ENCODE measurements around the gene IL17B. TPM values are rescaled to one million over a fixed set of nuclear protein-coding genes. Genes with fewer than 3 reads are reported as not detected.

IL17B gene
- total and polyA plus RNA-seq, 2 of the 8 experiments (the other 6 are each of a cell fraction or from before 2014, with no cell fraction given), result 0.18 TPM; not detected in 1

DNA sequence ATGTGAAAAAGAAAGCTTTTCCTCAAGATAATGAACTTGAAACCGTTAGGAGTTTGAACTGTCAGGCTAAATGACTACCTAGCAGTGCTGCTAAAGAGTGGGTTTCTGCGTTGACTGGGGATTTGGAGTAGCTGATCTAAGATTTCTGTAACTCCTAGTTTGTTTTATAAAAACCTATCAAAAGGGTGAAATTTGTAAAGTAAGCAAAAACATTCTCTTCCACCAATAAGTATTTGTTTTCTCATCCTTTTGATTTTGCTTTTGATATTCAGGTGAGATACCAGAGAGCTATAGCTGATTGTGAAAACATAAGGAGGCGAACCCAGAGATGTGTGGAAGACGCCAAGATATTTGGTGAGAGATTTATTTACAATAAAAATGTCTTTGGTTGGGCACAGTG is 29.7 kb downstream of the IL17B start:
- H2BK20ac ChIP-seq (ENCODE audit: low read length), result no peak overlapping the region
- FAIRE-seq, result no peak

More for the DNA sequence above, 29.7 kb downstream of the IL17B start:
- peaks cover 0 to 32% of the 10 kb centered on the region in 2 experiments; a peak in 2 of 4 replicates for H3K79me2 ChIP-seq (ENCODE audit: control insufficient read depth in 1 of 2, insufficient read depth in 2 of 2, low read length in 2 of 2)
- peaks cover 0 to 5% (median 1%) of the 10 kb centered on the region in 4 experiments; a peak in 4 of 7 replicates for H3K4me1 ChIP-seq (replicated peaks in 1 of 4; ENCODE audit: control insufficient read depth in 3 of 4, insufficient read depth in 4 of 4, low read length in 3 of 4)
- no peak overlapping the region for H3K4me2 ChIP-seq (ENCODE audit: insufficient read depth in 1 of 2, low read depth in 2 of 2, low read length in 2 of 2)
- no peak overlapping the region for H3K14ac ChIP-seq (ENCODE audit: insufficient read length)
- H3K23me2 ChIP-seq (ENCODE audit: low read depth, low read length), result peaks cover 12% of the 10 kb centered on the region
- no peak overlapping the region for H3K56ac ChIP-seq (replicated peaks; ENCODE audit: insufficient read length, low read depth, low read length)
- peaks cover 3 to 4% of the 10 kb centered on the region in 2 experiments for H4K20me1 ChIP-seq (replicated peaks in 1 of 2; ENCODE audit: control insufficient read depth in 1 of 2, insufficient read depth in 2 of 2, low read length in 2 of 2)
- WGBS, 2 experiments (ENCODE audit: extremely low coverage in 1 of 2, insufficient coverage in 1 of 2, insufficient read length in 1 of 2, insufficient replicate concordance in 2 of 2, low coverage in 1 of 2, low lambda C conversion rate in 2 of 2, missing lambda C conversion rate in 1 of 2), result 92% methylated on average over 4 of the region's 4 CpGs; no CpG with 5 or more reads in 1 of the 2 experiments
- ChIA-PET POLR2A (ENCODE audit: partially characterized antibody) (interaction anchor here (1.3 to 1.8 kb wide), 2 partner anchors 28 to 57 kb away, joined by 3 to 4 read pairs; no protein-coding TSS in a partner anchor), CTCF (ENCODE audit: partially characterized antibody) (interaction anchor here (0.7 to 1.0 kb wide), 2 partner anchors 22 to 32 kb away, joined by 3 to 4 read pairs; no protein-coding TSS in a partner anchor)
- no peak overlapping the region for H2BK120ac ChIP-seq (replicated peaks; ENCODE audit: low read depth, low read length)
- no peaks in the 10 kb centered on the region; the same call in 1 of the 2 replicates for H3K79me1 ChIP-seq (ENCODE audit: low read depth, low read length)
- H3K9me3 ChIP-seq (ENCODE audit: insufficient read depth in 2 of 2, low read depth in 1 of 2, low read length in 1 of 2), result no peaks in the 10 kb centered on the region
- H2BK5ac ChIP-seq (ENCODE audit: low read depth, low read length), result no peak overlapping the region
- H3K23ac ChIP-seq (ENCODE audit: insufficient read length), result no peak overlapping the region
- no peak overlapping the region for H2BK15ac ChIP-seq (ENCODE audit: low read length)
- no peak overlapping the region for H4K5ac ChIP-seq (ENCODE audit: insufficient read length, low read depth, low read length)
- H4K91ac ChIP-seq (replicated peaks; ENCODE audit: insufficient read length, low read length), result no peak overlapping the region
- H2BK12ac ChIP-seq (ENCODE audit: low read depth, low read length), result no peak overlapping the region
- no peak overlapping the region for H3K4me3 ChIP-seq (ENCODE audit: extremely low read depth in 1 of 4, insufficient read depth in 2 of 4, low read depth in 3 of 4, low read length in 4 of 4)
- no peak overlapping the region for H4K8ac ChIP-seq (ENCODE audit: extremely low read depth, insufficient read depth, low read length)
- TF ChIP-seq, protein P1, sequence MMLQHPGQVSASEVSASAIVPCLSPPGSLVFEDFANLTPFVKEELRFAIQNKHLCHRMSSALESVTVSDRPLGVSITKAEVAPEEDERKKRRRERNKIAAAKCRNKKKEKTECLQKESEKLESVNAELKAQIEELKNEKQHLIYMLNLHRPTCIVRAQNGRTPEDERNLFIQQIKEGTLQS (IDR thresholded peaks at IDR 0.05; ENCODE audit: insufficient read depth, low read depth, low read length), result no peak
- DNase-seq (ENCODE audit: low read depth in 1 of 2, low spot score in 2 of 2), result no peak
- H2AFZ ChIP-seq (ENCODE audit: low read length), result no peak overlapping the region
- no peak overlapping the region for H3K18ac ChIP-seq (ENCODE audit: extremely low read depth, low read length)
- H3K27me3 ChIP-seq (replicated peaks in 1 of 4; ENCODE audit: control insufficient read depth in 3 of 4, extremely low read depth in 1 of 4, insufficient read depth in 3 of 4, low read length in 3 of 4), result no peaks in the 10 kb centered on the region
- no peak overlapping the region for H3K4ac ChIP-seq (replicated peaks; ENCODE audit: insufficient read length, low read depth, low read length)
- no peak overlapping the region for H3K9ac ChIP-seq (replicated peaks in 1 of 4; ENCODE audit: extremely low read depth in 1 of 4, low read depth in 3 of 4, low read length in 3 of 4)
- H2AK5ac ChIP-seq (ENCODE audit: low read depth, low read length), result no peak overlapping the region
- no peak overlapping the region for H3K27ac ChIP-seq (ENCODE audit: low read depth, low read length)
- H3K36me3 ChIP-seq (ENCODE audit: control insufficient read depth in 2 of 4, insufficient read depth in 4 of 4, low read length in 3 of 4), result peaks cover 26 to 75% (median 49%) of the 10 kb centered on the region in 4 experiments

Measured in H1 (cell line).